Spleen (tissue), 11 donors: ENCODE data around the gene ZBTB32. TPM values are rescaled to one million over a fixed set of nuclear protein-coding genes. Genes with fewer than 3 reads are reported as not detected.

Source experiments
- DNase-seq: peaks from one replicate; pipeline ENCODE4 v3.0.0-alpha.2; 2020
- H3K27ac ChIP-seq, 8 donors: fragments of 200-600 bp; sonication (generic) in 7 of 8; 1 replicate in 4 of 8; 2 replicates in 4 of 8; pipeline versions ENCODE4 v1.5.0 to v1.8.0; 2016 to 2021; ENCODE audit warnings: inconsistent platforms in 4 of 8, mild to moderate bottlenecking in 4 of 8, moderate library complexity in 1 of 8
- H3K27me3 ChIP-seq, 7 donors: fragments of 200-600 bp; sonication (generic) in 6 of 7; replicated peaks in 1 of 7; 1 replicate in 4 of 7; 2 replicates in 3 of 7; pipeline versions ENCODE4 v1.5.0 to v1.8.0; 2016 to 2021; ENCODE audit warnings: inconsistent platforms in 3 of 7, mild to moderate bottlenecking in 1 of 7
- H3K36me3 ChIP-seq, 6 donors: fragments of 200-600 bp; sonication (generic) in 5 of 6; 1 replicate in 4 of 6; 2 replicates in 2 of 6; pipeline versions ENCODE4 v1.5.0 to v1.8.0; 2016 to 2021; ENCODE audit warnings: inconsistent platforms in 2 of 6
- H3K4me1 ChIP-seq, 6 donors: fragments of 200-600 bp; sonication (generic) in 5 of 6; 1 replicate in 3 of 6; 2 replicates in 3 of 6; pipeline versions ENCODE4 v1.5.0 to v1.8.0; 2016 to 2021; ENCODE audit warnings: inconsistent platforms in 3 of 6
- H3K4me3 ChIP-seq, 8 donors: fragments of 200-600 bp; sonication (generic) in 7 of 8; 1 replicate in 4 of 8; 2 replicates in 4 of 8; pipeline versions ENCODE4 v1.5.0 to v1.8.0; 2016 to 2021; ENCODE audit warnings: inconsistent platforms in 4 of 8, mild to moderate bottlenecking in 4 of 8, moderate library complexity in 2 of 8
- H3K9me3 ChIP-seq, 8 donors: fragments of 200-600 bp; sonication (generic) in 7 of 8; 1 replicate in 4 of 8; 2 replicates in 4 of 8; pipeline versions ENCODE4 v1.5.0 to v1.8.0; 2016 to 2021; ENCODE audit warnings: inconsistent platforms in 4 of 8
- POLR2A ChIP-seq, 3 donors: fragments of 450-650 bp; IDR thresholded peaks; one replicate each; pipeline ENCODE4 v1.5.1; 2017; ENCODE audit warnings: antibody characterized with exemption in 3 of 3, mild to moderate bottlenecking in 1 of 3
- POLR2AphosphoS5 ChIP-seq, 3 donors: sonication (generic); formaldehyde crosslinking; IDR thresholded peaks; one replicate each; pipeline ENCODE4 v1.5.1; 2017; ENCODE audit warnings: antibody characterized with exemption in 3 of 3
- WGBS, 5 donors: extraction: QIAGEN DNeasy Blood & Tissue Kit in 3 of 5; methylation state at CpG; one replicate each; pipeline versions ENCODE4 v1.1.5 to v1.1.7; 2013 to 2018; 5-methylcytosine and 5-hydroxymethylcytosine counted together
- intact Hi-C: fragments of 100-400 bp; cut with DNase I; formaldehyde crosslinking; loops from one replicate; pipeline ENCODE4 v1.15.0; 2023; ENCODE audit warnings: low total_unique reads
- polyA plus RNA-seq, 3 donors: library from polyadenylated mRNA; stranded (reverse); fragments of 200-250 nt; gene quantifications; one replicate each; pipeline ENCODE4 v1.2.1, GENCODE V29; 2013
- total RNA-seq, 7 donors: library from RNA; depleted of rRNA in 3 of 7; stranded (reverse); fragments of >200 nt in 3 of 7; fragmentation: NEBNext Ultra II Directional in 4 of 7; extraction: Animal tissue kit (Norgen Biotek cat#: 25700) in 4 of 7; gene quantifications; one replicate each; pipeline versions ENCODE4 v1.1.0 to v1.2.1, GENCODE V29; 2016 to 2021
- TF ChIP-seq, protein P1 (sequence below), 11 experiments: fragments of 200-600 bp in 7 of 11; fragments of 450-650 bp in 4 of 11; sonication (generic) in 4 of 11; IDR thresholded peaks in 8 of 11; conservative IDR thresholded peaks in 3 of 11; 1 replicate in 7 of 11; 2 replicates in 4 of 11; pipeline versions ENCODE4 v1.4.0 to v1.8.0; 2016 to 2021; ENCODE audit warnings: antibody characterized with exemption in 11 of 11, inconsistent platforms in 4 of 11, mild to moderate bottlenecking in 1 of 11
- donor health status: healthy with polysubstance abuse.
- donor health status: DM: no; HTN: no; CAD: no; lungs with moderate emphysema.
- donor health status: DM: no; HTN: no; CAD: no.
- donor health status: Bipolar disorder and iron deficiency.
- donor health status: healthy.
- donor health status: DM: no; HTN: no; CAD: no.
- donor health status: DM: yes; HTN: yes; CAD: no.

The ZBTB32 gene
- total and polyA plus RNA-seq, 10 donors: 2.5 to 8.2 (median 4.2) TPM

GRCh38 chr19:35757231-35757748 lies 52.9 kb downstream of the ZBTB32 start:
- WGBS, 5 donors: 7 to 25% (median 9%) methylated on average over 3 to 19 of the region's 19 CpGs
- no peak for TF ChIP-seq POLR2AphosphoS5 (IDR thresholded peaks at IDR 0.05)
- no peak for TF ChIP-seq POLR2A (IDR thresholded peaks at IDR 0.05)
- TF ChIP-seq, protein P1, sequence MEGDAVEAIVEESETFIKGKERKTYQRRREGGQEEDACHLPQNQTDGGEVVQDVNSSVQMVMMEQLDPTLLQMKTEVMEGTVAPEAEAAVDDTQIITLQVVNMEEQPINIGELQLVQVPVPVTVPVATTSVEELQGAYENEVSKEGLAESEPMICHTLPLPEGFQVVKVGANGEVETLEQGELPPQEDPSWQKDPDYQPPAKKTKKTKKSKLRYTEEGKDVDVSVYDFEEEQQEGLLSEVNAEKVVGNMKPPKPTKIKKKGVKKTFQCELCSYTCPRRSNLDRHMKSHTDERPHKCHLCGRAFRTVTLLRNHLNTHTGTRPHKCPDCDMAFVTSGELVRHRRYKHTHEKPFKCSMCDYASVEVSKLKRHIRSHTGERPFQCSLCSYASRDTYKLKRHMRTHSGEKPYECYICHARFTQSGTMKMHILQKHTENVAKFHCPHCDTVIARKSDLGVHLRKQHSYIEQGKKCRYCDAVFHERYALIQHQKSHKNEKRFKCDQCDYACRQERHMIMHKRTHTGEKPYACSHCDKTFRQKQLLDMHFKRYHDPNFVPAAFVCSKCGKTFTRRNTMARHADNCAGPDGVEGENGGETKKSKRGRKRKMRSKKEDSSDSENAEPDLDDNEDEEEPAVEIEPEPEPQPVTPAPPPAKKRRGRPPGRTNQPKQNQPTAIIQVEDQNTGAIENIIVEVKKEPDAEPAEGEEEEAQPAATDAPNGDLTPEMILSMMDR (IDR thresholded peaks at IDR 0.05 in 8 of 11, conservative IDR thresholded peaks at IDR 0.05 in 3 of 11): no peak
- Histone ChIP-seq H3K4me1 (peaks cover 25 to 53% (median 40%) of the 10 kb centered on the region in 6 donors), H3K27ac (peak overlapping the region in 7 of 8 donors; percentile 77 to 98 (median 96)), H3K27me3 (peaks cover 0 to 23% (median 4%) of the 10 kb centered on the region in 7 donors), H3K4me3 (peak overlapping the region; percentile 33 to 98 (median 94)), H3K36me3 (peaks cover 0 to 56% (median 27%) of the 10 kb centered on the region in 6 donors), H3K9me3 (no peaks in the 10 kb centered on the region)
- peak; percentile 87 for DNase-seq
- intact Hi-C loops: no loop called here

DNA sequence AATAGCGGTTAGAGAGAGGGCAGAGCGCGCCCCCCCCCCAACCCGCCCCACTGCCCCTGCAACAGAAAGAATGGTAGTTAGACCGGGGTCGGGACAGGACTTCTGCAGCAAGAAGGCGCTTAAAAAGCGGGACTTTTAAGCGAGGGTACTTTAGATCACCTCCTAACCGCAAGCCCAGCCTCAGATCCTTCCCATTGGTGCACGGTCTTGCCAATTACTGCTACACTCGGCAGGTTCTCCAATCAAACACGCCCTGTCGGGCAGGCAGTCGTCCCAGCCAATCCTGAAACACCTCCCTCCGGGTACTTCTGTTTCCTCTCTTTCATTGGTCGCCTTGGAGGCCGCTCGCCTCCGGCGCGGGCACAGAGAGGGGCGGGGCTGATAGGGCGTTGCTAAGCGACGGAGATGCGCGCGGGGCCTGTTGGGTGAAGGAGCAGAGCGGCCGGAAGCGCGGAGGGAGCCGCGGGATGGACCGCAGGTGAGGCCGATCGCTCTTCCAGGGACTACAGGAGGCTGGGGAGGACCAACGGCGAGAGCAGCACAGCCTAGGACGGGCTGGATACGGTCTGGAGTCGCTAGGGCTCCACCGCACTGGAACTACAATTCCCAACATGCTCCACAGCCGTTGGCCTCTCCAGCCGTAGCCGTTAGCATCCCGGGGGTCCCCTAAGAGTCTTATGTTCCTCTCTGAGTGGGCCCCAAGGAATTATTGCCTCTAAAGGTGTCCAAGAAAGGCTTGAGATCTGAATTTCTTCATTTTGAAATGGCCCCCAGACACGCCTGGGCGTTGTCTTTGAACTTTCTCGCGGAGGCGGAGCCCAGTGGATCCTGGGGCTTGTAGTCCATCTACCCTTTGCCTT lies 53.6 kb downstream of the ZBTB32 start, which contains the start of gene PROSER3:
TSS of gene PROSER3 (plus strand) at position 428 of the 860 bp plus-strand sequence. CDS start at position 468, 40 bp downstream.
- WGBS, 5 donors: 0 to 1% (median 0%) methylated on average over 30 to 53 of the region's 53 CpGs
- peak within 1 kb of the TSS; percentile 62 to 98 (median 94) for H3K4me3 ChIP-seq
- intact Hi-C loops: no loop called here
- no peaks in the 10 kb centered on the region for H3K9me3 ChIP-seq
- peak within 1 kb of the TSS; percentile 86 to 98 (median 96) for H3K27ac ChIP-seq
- peaks cover 0 to 56% (median 22%) of the 10 kb centered on the region in 6 donors for H3K36me3 ChIP-seq
- H3K27me3 ChIP-seq: peaks cover 0 to 23% (median 4%) of the 10 kb centered on the region in 7 donors
- peak; percentile 92 to 97 (median 93) for TF ChIP-seq POLR2AphosphoS5 (IDR thresholded peaks at IDR 0.05)
- TF ChIP-seq POLR2A (IDR thresholded peaks at IDR 0.05): peak in 1 of 3 donors; percentile 13
- TF ChIP-seq, protein P1 (IDR thresholded peaks at IDR 0.05 in 8 of 11, conservative IDR thresholded peaks at IDR 0.05 in 3 of 11): peak in 1 of 11 experiments; percentile 11
- peaks cover 25 to 53% (median 40%) of the 10 kb centered on the region in 6 donors for H3K4me1 ChIP-seq
- DNase-seq: peak; percentile 99

DNA sequence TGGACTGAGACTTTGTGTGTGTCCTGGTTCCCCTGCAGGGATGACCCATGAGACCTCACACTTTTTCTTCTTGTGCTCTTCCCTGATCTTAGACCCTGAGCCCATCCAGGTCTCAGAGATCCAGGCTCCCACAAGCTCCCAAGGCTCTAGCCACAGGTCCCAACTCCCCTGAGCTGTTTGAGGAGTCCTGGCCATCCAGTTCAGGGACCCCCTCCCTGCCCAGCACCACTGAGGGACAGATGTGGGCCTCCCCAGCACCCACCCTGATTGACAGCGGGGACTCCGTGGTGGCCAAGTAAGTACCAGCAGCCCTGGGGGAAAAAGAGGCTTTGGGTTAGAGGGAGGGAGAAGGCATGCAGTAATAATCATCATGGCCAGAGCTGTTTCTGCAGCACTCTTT lies 55.3 kb downstream of the ZBTB32 start:
- Histone ChIP-seq H3K27me3 (peaks cover 0 to 23% (median 4%) of the 10 kb centered on the region in 7 donors), H3K9me3 (no peaks in the 10 kb centered on the region), H3K4me1 (peaks cover 25 to 51% (median 40%) of the 10 kb centered on the region in 6 donors), H3K4me3 (no peak overlapping the region), H3K36me3 (peaks cover 0 to 56% (median 15%) of the 10 kb centered on the region in 6 donors), H3K27ac (no peak overlapping the region)
- WGBS, 5 donors: 95 to 100% (median 96%) methylated on average over 2 of the region's 2 CpGs
- TF ChIP-seq POLR2A (IDR thresholded peaks at IDR 0.05) (no peak), POLR2AphosphoS5 (IDR thresholded peaks at IDR 0.05) (no peak)
- TF ChIP-seq, protein P1 (IDR thresholded peaks at IDR 0.05 in 8 of 11, conservative IDR thresholded peaks at IDR 0.05 in 3 of 11): no peak
- intact Hi-C loops: no loop called here
- no peak for DNase-seq
